ENCODE data around the gene EIF2B5.
"Not testable (repeated sequence)": the region's sequence is repeated elsewhere in the genome, so short reads cannot be mapped to it uniquely, and the experiment has no call there.

Gene EIF2B5

DNA sequence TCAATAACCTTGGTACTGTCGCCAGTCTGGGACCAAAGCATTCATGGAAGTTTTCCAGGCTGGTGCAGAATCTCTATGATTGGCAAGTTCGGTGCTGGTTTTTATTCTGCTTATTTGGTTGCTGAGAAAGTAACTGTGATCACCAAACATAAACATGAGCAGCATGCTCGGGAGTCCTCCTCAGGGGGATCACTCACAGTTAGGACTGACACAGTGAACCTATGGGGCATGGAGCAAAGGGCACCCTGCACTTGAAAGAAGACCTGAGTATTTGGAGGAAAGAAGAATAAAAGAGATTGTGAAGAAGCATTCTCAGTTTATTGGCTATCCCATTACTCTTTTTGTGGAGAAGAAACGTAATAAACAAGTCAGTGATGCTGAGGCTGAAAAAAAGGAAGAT, 19.1 kb upstream of the EIF2B5 start:
- peaks cover 23% of the 10 kb centered on the region for H3K27me3 ChIP-seq (ENCODE audit: control insufficient read depth, low read length)
- H3K4me2 ChIP-seq (ENCODE audit: low read length): no peak overlapping the region
- no peaks in the 10 kb centered on the region for H4K20me1 ChIP-seq (ENCODE audit: control insufficient read depth, insufficient read depth, low read depth, low read length)
- H3F3A ChIP-seq (ENCODE audit: control insufficient read depth, insufficient read depth): no peaks in the 10 kb centered on the region
- no peaks in the 10 kb centered on the region for H3K4me1 ChIP-seq (ENCODE audit: control insufficient read depth, low read length)
- H3K79me2 ChIP-seq (ENCODE audit: control insufficient read depth, low read length): no peaks in the 10 kb centered on the region
- no peaks in the 10 kb centered on the region for H3K9me2 ChIP-seq (replicated peaks; ENCODE audit: control insufficient read depth, low read length)
- H3K27ac ChIP-seq (ENCODE audit: low read depth, low read length): no peak overlapping the region
- no peaks in the 10 kb centered on the region for H3K36me3 ChIP-seq (ENCODE audit: control insufficient read depth, low read length)
- TF ChIP-seq, protein P1, sequence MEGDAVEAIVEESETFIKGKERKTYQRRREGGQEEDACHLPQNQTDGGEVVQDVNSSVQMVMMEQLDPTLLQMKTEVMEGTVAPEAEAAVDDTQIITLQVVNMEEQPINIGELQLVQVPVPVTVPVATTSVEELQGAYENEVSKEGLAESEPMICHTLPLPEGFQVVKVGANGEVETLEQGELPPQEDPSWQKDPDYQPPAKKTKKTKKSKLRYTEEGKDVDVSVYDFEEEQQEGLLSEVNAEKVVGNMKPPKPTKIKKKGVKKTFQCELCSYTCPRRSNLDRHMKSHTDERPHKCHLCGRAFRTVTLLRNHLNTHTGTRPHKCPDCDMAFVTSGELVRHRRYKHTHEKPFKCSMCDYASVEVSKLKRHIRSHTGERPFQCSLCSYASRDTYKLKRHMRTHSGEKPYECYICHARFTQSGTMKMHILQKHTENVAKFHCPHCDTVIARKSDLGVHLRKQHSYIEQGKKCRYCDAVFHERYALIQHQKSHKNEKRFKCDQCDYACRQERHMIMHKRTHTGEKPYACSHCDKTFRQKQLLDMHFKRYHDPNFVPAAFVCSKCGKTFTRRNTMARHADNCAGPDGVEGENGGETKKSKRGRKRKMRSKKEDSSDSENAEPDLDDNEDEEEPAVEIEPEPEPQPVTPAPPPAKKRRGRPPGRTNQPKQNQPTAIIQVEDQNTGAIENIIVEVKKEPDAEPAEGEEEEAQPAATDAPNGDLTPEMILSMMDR (IDR thresholded peaks at IDR 0.05; ENCODE audit: low read depth, low read length, poor library complexity, severe bottlenecking): no peak
- no peak for TF ChIP-seq EZH2phosphoT487 (IDR thresholded peaks at IDR 0.05; ENCODE audit: borderline replicate concordance, low read length)
- no peaks in the 10 kb centered on the region for H3K9me3 ChIP-seq (ENCODE audit: control insufficient read depth, insufficient read depth, low read length)
- no peak overlapping the region for H3K4me3 ChIP-seq (ENCODE audit: low read length)

DNA sequence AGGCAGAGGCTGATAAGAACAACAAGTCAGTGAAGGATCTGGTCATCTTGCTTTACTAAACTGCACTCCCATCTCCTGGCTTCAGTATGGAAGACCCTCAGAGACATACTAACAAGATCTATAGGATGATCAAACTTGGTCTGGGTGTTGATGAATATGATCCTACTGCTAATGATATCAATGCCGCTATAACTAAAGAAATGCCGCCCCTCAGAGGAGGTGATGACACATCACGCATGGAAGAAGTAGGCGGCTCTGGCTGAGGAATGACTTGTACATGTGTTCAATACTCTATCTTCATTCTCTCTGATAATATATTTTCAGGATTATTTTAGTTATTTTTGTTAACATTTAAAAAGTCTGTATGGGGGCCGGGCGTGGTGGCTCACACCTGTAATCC, 17.5 kb upstream of the EIF2B5 start:
- H3K4me3 ChIP-seq (ENCODE audit: low read length): no peak overlapping the region
- no peak for TF ChIP-seq EZH2phosphoT487 (IDR thresholded peaks at IDR 0.05; ENCODE audit: borderline replicate concordance, low read length)
- TF ChIP-seq, protein P1 (IDR thresholded peaks at IDR 0.05; ENCODE audit: low read depth, low read length, poor library complexity, severe bottlenecking): no peak
- H3K9me2 ChIP-seq (replicated peaks; ENCODE audit: control insufficient read depth, low read length): no peaks in the 10 kb centered on the region
- H3K27ac ChIP-seq (ENCODE audit: low read depth, low read length): no peak overlapping the region
- H3K9me3 ChIP-seq (ENCODE audit: control insufficient read depth, insufficient read depth, low read length): no peaks in the 10 kb centered on the region
- H3K4me1 ChIP-seq (ENCODE audit: control insufficient read depth, low read length): no peaks in the 10 kb centered on the region
- H3K36me3 ChIP-seq (ENCODE audit: control insufficient read depth, low read length): no peaks in the 10 kb centered on the region
- no peaks in the 10 kb centered on the region for H3F3A ChIP-seq (ENCODE audit: control insufficient read depth, insufficient read depth)
- H4K20me1 ChIP-seq (ENCODE audit: control insufficient read depth, insufficient read depth, low read depth, low read length): no peaks in the 10 kb centered on the region
- H3K27me3 ChIP-seq (ENCODE audit: control insufficient read depth, low read length): peaks cover 23% of the 10 kb centered on the region
- H3K79me2 ChIP-seq (ENCODE audit: control insufficient read depth, low read length): no peaks in the 10 kb centered on the region
- no peak overlapping the region for H3K4me2 ChIP-seq (ENCODE audit: low read length)

DNA sequence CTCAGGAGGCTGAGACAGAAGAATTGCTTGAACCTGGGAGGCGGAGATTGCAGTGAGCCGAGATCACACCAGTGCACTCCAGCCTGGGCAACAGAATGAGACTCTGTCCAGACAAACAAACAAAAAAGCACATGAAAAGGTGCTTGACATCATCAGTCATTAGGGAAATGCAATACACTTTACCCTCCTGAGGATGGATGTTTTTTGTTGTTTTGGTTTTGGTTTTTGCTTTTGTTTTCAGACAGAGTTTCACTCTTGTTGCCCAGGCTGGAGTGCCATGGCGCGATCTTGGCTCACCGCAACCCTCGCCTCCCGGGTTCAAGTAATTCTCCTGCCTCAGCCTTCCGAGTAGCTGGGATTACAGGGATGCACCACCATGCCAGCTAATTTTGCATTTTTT, 14.1 kb upstream of the EIF2B5 start:
- H4K20me1 ChIP-seq (ENCODE audit: control insufficient read depth, insufficient read depth, low read depth, low read length); H3K27me3 ChIP-seq (ENCODE audit: control insufficient read depth, low read length); H3K79me2 ChIP-seq (ENCODE audit: control insufficient read depth, low read length); H3F3A ChIP-seq (ENCODE audit: control insufficient read depth, insufficient read depth); H3K27ac ChIP-seq (ENCODE audit: low read depth, low read length); H3K4me2 ChIP-seq (ENCODE audit: low read length); H3K36me3 ChIP-seq (ENCODE audit: control insufficient read depth, low read length); H3K9me2 ChIP-seq (replicated peaks; ENCODE audit: control insufficient read depth, low read length); H3K4me3 ChIP-seq (ENCODE audit: low read length); H3K9me3 ChIP-seq (ENCODE audit: control insufficient read depth, insufficient read depth, low read length); H3K4me1 ChIP-seq (ENCODE audit: control insufficient read depth, low read length): not testable (repeated sequence)

DNA sequence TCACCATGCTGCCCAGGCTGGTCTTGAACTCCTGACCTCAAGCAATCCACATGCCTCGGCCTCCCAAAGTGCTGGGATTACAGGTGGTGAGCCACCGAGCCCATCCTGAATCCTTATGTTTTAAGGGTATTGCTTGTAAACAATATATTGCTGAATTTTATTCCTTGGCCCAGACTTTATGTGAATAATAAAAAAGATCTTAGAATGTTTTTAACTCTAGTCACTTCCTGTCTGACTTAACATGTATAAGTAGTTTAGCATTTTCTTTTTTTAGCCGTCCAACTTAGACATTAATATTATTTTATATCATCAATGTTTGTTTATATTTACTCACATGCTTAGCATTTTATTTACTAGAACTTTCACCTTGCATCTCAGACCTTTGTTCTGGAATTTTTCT, 9.2 kb upstream of the EIF2B5 start:
- H4K20me1 ChIP-seq (ENCODE audit: control insufficient read depth, insufficient read depth, low read depth, low read length): no peaks in the 10 kb centered on the region
- TF ChIP-seq, protein P1 (IDR thresholded peaks at IDR 0.05; ENCODE audit: low read depth, low read length, poor library complexity, severe bottlenecking): no peak
- TF ChIP-seq EZH2phosphoT487 (IDR thresholded peaks at IDR 0.05; ENCODE audit: borderline replicate concordance, low read length): no peak
- no peaks in the 10 kb centered on the region for H3K79me2 ChIP-seq (ENCODE audit: control insufficient read depth, low read length)

More for the DNA sequence above, 9.2 kb upstream of the EIF2B5 start:
- Histone ChIP-seq H3K4me2 (ENCODE audit: low read length) (no peak overlapping the region), H3K27me3 (ENCODE audit: control insufficient read depth, low read length) (no peaks in the 10 kb centered on the region), H3K9me2 (replicated peaks; ENCODE audit: control insufficient read depth, low read length) (no peaks in the 10 kb centered on the region), H3K4me1 (ENCODE audit: control insufficient read depth, low read length) (no peaks in the 10 kb centered on the region), H3K9me3 (ENCODE audit: control insufficient read depth, insufficient read depth, low read length) (no peaks in the 10 kb centered on the region), H3K4me3 (ENCODE audit: low read length) (no peak overlapping the region), H3F3A (ENCODE audit: control insufficient read depth, insufficient read depth) (no peaks in the 10 kb centered on the region), H3K27ac (ENCODE audit: low read depth, low read length) (no peak overlapping the region), H3K36me3 (ENCODE audit: control insufficient read depth, low read length) (no peaks in the 10 kb centered on the region)

All from DOHH2 (cell line).